Measurements from ENCODE around the gene HNF4A. TPM values are rescaled to one million over a fixed set of nuclear protein-coding genes. Genes with fewer than 3 reads are reported as not detected.

Gene HNF4A
- total RNA-seq, 1 experiment from 2014 or later = 0.15 TPM

DNA sequence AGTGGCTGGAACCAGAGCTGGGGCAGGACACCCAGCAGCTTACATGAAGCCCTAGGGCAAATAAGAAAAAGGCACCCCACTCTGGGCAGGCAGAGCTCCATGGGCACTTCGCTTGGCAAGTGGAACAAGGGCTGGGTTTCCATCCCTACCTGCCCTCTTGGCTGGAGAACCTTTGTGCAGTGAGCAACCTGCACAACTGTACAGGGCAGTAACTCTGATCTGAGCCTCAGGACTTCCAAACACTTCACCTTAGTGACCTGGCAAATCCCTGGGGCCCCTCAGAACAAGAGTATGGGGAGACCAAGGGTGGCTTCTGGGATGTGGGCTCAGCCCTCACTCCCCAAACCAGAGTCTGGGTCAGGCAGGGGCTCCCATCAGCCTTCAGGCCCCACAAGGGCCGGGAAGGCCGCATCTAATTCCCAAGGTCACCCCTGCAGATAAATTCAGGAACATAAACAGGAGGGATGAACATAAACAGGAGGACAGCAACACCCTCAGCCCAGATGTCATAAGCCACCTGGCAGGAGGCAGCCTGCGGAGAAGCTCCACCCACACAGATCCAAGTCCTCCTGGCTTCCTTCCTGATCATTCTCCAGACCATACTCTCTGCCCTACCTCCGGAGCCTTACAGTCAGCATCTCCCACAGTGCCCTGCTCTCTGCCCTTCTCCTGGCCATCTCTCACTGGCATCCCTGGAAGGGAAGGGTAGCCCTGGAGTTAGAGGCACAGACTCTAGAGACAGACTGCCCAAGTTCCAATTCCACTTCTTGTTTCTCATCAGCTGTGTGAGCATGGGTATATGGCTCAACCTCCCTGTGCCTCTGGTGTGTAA, 37.5 kb downstream of the HNF4A start:
- peaks cover 13% of the 10 kb centered on the region for H3K27me3 Mint-ChIP-seq (ENCODE audit: low read depth)
- H3K4me1 Mint-ChIP-seq = peaks cover 7% of the 10 kb centered on the region
- TF ChIP-seq ATF1 (CRISPR knock-in tag; IDR thresholded peaks at IDR 0.05) = no peak
- peak; percentile 87 for TF ChIP-seq GABPB1 (CRISPR knock-in tag; IDR thresholded peaks at IDR 0.05)
- H3K27ac Mint-ChIP-seq = no peak overlapping the region
- H3K4me3 Mint-ChIP-seq = no peak overlapping the region
- ATAC-seq (no peak), DNase-seq (ENCODE audit: low spot score) (no peak)
- POLR2A ChIA-PET = no interaction called here
- H3K9me3 Mint-ChIP-seq = no peaks in the 10 kb centered on the region
- CTCF ChIA-PET = interaction anchor here (0.6 to 4.0 kb wide), 3 partner anchors 8 to 175 kb away, joined by 3 to 12 read pairs (median 5); no protein-coding TSS in a partner anchor
- H3K36me3 Mint-ChIP-seq = no peaks in the 10 kb centered on the region

DNA sequence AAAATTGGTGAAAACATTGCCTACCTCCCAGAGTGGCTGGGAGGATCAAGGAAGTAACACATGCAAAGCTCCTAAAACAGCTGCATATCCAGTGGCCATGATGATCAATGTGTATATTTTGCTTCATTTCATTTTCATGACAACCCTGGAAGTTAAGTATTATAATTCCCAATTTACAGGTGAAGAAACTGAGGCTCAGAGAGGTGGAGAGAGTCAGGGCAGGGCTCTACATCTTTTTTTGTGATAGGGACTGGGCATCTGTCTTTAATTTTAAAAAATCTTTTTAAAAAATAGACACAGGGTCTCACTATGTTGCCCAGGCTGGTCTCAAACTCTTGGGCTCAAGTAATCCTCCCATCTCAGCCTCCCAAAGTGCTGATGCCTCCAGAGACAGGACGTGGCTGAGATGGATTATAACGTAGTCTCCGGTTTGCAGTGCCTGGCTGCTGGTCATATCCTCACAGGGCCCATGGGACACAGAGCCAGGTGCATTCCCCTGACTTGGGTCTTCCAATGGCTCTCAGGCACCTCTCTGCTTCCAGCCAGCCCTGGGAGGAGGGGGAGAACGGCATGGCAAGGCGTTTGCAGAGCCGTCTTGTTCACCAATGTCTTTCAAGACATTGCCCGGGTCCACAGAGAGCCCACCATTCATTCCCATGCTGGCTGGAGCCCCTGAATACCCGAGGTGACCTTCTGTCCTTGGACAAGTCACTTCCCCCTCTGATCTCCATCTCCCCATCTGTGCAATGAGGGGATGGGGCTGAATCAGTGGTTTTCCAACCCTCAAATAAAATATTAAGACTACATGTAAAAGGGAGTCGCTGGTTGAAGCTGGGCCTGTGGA, 38.3 kb downstream of the HNF4A start:
- Mint-ChIP-seq H3K4me3 (no peak overlapping the region), H3K27ac (no peak overlapping the region), H3K36me3 (no peaks in the 10 kb centered on the region), H3K9me3 (no peaks in the 10 kb centered on the region), H3K4me1 (peaks cover 3% of the 10 kb centered on the region; the same call in 1 of the 2 replicates), H3K27me3 (ENCODE audit: low read depth) (peaks cover 11% of the 10 kb centered on the region)
- DNase-seq (ENCODE audit: low spot score) (no peak), ATAC-seq (no peak)
- ChIA-PET CTCF (interaction anchor here (1.2 to 4.0 kb wide), 2 partner anchors 9 to 176 kb away, joined by 5 to 12 read pairs; no protein-coding TSS in a partner anchor), POLR2A (no interaction called here)
- TF ChIP-seq, protein P1, sequence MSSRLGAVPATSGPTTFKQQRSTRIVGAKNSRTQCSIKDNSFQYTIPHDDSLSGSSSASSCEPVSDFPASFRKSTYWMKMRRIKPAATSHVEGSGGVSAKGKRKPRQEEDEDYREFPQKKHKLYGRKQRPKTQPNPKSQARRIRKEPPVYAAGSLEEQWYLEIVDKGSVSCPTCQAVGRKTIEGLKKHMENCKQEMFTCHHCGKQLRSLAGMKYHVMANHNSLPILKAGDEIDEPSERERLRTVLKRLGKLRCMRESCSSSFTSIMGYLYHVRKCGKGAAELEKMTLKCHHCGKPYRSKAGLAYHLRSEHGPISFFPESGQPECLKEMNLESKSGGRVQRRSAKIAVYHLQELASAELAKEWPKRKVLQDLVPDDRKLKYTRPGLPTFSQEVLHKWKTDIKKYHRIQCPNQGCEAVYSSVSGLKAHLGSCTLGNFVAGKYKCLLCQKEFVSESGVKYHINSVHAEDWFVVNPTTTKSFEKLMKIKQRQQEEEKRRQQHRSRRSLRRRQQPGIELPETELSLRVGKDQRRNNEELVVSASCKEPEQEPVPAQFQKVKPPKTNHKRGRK (CRISPR knock-in tag; IDR thresholded peaks at IDR 0.05; ENCODE audit: borderline replicate concordance) = no peak
- TF ChIP-seq RELA (CRISPR knock-in tag; IDR thresholded peaks at IDR 0.05; ENCODE audit: borderline replicate concordance) (no peak), ZNF423 (CRISPR knock-in tag; IDR thresholded peaks at IDR 0.05) (no peak), OVOL2 (CRISPR knock-in tag; IDR thresholded peaks at IDR 0.05; ENCODE audit: borderline replicate concordance) (no peak), TCF7 (CRISPR knock-in tag; IDR thresholded peaks at IDR 0.05; ENCODE audit: low read depth) (no peak), CBFB (CRISPR knock-in tag; IDR thresholded peaks at IDR 0.05; ENCODE audit: low read depth) (no peak), MYBL2 (CRISPR knock-in tag; IDR thresholded peaks at IDR 0.05) (no peak), MXD4 (CRISPR knock-in tag; IDR thresholded peaks at IDR 0.05; ENCODE audit: borderline replicate concordance) (no peak), ZNF263 (CRISPR knock-in tag; IDR thresholded peaks at IDR 0.05; ENCODE audit: low read depth) (no peak), NR1H2 (CRISPR knock-in tag; IDR thresholded peaks at IDR 0.05) (no peak), FOXP1 (CRISPR knock-in tag; IDR thresholded peaks at IDR 0.05; ENCODE audit: borderline replicate concordance) (no peak), NR3C1 (CRISPR knock-in tag; conservative IDR thresholded peaks at IDR 0.05; ENCODE audit: low read depth) (no peak)
- TF ChIP-seq, protein P2, sequence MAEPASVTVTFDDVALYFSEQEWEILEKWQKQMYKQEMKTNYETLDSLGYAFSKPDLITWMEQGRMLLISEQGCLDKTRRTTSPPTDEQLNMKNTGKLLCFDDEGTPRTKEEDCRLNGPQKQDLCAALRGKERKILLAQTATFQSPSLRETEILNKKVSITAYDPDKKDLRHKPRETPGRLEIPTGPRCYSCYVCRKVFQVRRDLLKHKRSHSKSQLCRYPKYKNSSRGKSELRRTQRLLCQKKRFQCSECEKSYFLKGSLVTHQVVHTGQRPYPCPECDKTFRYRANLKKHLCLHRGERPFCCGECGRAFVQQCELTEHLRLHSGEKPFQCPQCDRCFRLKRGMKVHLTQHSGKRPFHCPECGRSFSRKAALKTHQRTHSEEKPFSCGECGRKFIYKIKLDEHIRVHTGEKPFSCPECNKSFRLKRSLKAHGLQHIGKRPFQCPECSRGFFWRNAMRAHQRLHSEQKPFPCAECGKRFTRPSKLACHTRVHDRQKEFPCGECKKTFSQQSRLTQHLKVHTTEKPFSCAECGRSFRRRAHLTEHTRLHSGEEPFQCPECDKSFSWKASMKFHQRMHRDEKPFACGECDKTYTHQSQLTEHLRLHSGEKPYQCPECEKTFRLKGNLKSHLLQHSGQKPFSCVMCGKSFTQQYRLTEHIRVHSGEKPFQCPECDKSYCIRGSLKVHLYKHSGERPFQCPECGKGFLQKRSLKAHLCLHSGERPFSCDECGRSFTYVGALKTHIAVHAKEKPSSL (CRISPR knock-in tag; conservative IDR thresholded peaks at IDR 0.05) = no peak
- TF ChIP-seq, protein P3, sequence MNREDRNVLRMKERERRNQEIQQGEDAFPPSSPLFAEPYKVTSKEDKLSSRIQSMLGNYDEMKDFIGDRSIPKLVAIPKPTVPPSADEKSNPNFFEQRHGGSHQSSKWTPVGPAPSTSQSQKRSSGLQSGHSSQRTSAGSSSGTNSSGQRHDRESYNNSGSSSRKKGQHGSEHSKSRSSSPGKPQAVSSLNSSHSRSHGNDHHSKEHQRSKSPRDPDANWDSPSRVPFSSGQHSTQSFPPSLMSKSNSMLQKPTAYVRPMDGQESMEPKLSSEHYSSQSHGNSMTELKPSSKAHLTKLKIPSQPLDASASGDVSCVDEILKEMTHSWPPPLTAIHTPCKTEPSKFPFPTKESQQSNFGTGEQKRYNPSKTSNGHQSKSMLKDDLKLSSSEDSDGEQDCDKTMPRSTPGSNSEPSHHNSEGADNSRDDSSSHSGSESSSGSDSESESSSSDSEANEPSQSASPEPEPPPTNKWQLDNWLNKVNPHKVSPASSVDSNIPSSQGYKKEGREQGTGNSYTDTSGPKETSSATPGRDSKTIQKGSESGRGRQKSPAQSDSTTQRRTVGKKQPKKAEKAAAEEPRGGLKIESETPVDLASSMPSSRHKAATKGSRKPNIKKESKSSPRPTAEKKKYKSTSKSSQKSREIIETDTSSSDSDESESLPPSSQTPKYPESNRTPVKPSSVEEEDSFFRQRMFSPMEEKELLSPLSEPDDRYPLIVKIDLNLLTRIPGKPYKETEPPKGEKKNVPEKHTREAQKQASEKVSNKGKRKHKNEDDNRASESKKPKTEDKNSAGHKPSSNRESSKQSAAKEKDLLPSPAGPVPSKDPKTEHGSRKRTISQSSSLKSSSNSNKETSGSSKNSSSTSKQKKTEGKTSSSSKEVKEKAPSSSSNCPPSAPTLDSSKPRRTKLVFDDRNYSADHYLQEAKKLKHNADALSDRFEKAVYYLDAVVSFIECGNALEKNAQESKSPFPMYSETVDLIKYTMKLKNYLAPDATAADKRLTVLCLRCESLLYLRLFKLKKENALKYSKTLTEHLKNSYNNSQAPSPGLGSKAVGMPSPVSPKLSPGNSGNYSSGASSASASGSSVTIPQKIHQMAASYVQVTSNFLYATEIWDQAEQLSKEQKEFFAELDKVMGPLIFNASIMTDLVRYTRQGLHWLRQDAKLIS (CRISPR knock-in tag; IDR thresholded peaks at IDR 0.05; ENCODE audit: borderline replicate concordance) = no peak
- TF ChIP-seq, protein P4, sequence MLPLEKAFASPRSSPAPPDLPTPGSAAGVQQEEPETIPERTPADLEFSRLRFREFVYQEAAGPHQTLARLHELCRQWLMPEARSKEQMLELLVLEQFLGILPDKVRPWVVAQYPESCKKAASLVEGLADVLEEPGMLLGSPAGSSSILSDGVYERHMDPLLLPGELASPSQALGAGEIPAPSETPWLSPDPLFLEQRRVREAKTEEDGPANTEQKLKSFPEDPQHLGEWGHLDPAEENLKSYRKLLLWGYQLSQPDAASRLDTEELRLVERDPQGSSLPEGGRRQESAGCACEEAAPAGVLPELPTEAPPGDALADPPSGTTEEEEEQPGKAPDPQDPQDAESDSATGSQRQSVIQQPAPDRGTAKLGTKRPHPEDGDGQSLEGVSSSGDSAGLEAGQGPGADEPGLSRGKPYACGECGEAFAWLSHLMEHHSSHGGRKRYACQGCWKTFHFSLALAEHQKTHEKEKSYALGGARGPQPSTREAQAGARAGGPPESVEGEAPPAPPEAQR (CRISPR knock-in tag; IDR thresholded peaks at IDR 0.05) = no peak
- TF ChIP-seq, protein P5, sequence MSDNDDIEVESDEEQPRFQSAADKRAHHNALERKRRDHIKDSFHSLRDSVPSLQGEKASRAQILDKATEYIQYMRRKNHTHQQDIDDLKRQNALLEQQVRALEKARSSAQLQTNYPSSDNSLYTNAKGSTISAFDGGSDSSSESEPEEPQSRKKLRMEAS (CRISPR knock-in tag; IDR thresholded peaks at IDR 0.05) = no peak
